SK-N-SH (cell line): ENCODE data around the gene BTLA.

Source experiments
- CTCF ChIP-seq: fragments of 200-600 bp; sonication (generic); IDR thresholded peaks from 2 replicates; pipeline ENCODE4 v1.6.1; 2017; ENCODE audit warnings: antibody characterized with exemption, mild to moderate bottlenecking, moderate library complexity
- ELF1 ChIP-seq: IDR thresholded peaks from 2 replicates; pipeline ENCODE4 v1.4.0; 2012
- EZH2phosphoT487 ChIP-seq: fragments of 200-600 bp; sonication (generic); IDR thresholded peaks from 2 replicates; pipeline ENCODE4 v1.6.1; 2017; ENCODE audit warnings: low read depth, mixed run types, mild to moderate bottlenecking, antibody characterized with exemption, moderate library complexity, borderline replicate concordance
- FOXM1 ChIP-seq: IDR thresholded peaks from 2 replicates; pipeline ENCODE4 v1.4.0; 2012; ENCODE audit warnings: low read depth, mild to moderate bottlenecking
- MAX ChIP-seq: IDR thresholded peaks from 2 replicates; pipeline ENCODE4 v1.4.0; 2012; ENCODE audit warnings: low read depth
- RAD21 ChIP-seq: IDR thresholded peaks from 2 replicates; pipeline ENCODE4 v1.6.1; 2012; ENCODE audit warnings: mild to moderate bottlenecking, low read length
- REST ChIP-seq: IDR thresholded peaks from 2 replicates; pipeline ENCODE4 v1.6.1; 2012; ENCODE audit warnings: mild to moderate bottlenecking, low read depth, low read length, moderate library complexity
- SIN3A ChIP-seq: IDR thresholded peaks from 2 replicates; pipeline ENCODE4 v1.6.1; 2012; ENCODE audit warnings: low read depth, mild to moderate bottlenecking, low read length, moderate library complexity, borderline replicate concordance
- TCF12 ChIP-seq: IDR thresholded peaks from 2 replicates; pipeline ENCODE4 v1.4.0; 2012
- YY1 ChIP-seq: IDR thresholded peaks from 2 replicates; pipeline ENCODE4 v1.4.0; 2012; ENCODE audit warnings: low read depth, mild to moderate bottlenecking
- TF ChIP-seq, protein P1 (sequence below): IDR thresholded peaks from 2 replicates; pipeline ENCODE4 v1.4.0; 2012; ENCODE audit warnings: low read depth, borderline replicate concordance

- no peak for TF ChIP-seq YY1
- TF ChIP-seq, protein P1, sequence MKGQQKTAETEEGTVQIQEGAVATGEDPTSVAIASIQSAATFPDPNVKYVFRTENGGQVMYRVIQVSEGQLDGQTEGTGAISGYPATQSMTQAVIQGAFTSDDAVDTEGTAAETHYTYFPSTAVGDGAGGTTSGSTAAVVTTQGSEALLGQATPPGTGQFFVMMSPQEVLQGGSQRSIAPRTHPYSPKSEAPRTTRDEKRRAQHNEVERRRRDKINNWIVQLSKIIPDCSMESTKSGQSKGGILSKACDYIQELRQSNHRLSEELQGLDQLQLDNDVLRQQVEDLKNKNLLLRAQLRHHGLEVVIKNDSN = no peak
- TF ChIP-seq CTCF = no peak
- no peak for TF ChIP-seq REST
- no peak for TF ChIP-seq EZH2phosphoT487
- TF ChIP-seq SIN3A = no peak
- TF ChIP-seq TCF12 = no peak
- no peak for TF ChIP-seq ELF1
- TF ChIP-seq MAX = no peak
- no peak for TF ChIP-seq FOXM1
- TF ChIP-seq RAD21 = no peak
These were observed 9.6 kb upstream of the BTLA start for GRCh38 chr3:112508860-112509259.
